MCF 10A (cell line): Measurements from ENCODE around the gene PRKG1. TPM values are rescaled to one million over a fixed set of nuclear protein-coding genes. Genes with fewer than 3 reads are reported as not detected.

Experiments used
- BruUV-seq: library from RNA; stranded (reverse); fragments of 400-500 nt; replicated peaks from 2 replicates; lab custom pipeline; 2021; lab: Mats Ljungman, UMichigan
- CTCF ChIA-PET: fragments of 300-600 bp; sonication (Branson Sonifier 250); formaldehyde crosslinking; extraction: SDS; loops from one replicate; lab custom pipeline; 2021; ENCODE audit warnings: antibody characterized with exemption, inconsistent platforms; lab: Yijun Ruan, JAX
- POLR2A ChIA-PET: fragments of 300-600, 350-650 bp; sonication (Branson Sonifier 250); formaldehyde crosslinking; extraction: SDS; loops from one replicate; lab custom pipeline; 2020; ENCODE audit warnings: antibody characterized with exemption, inconsistent platforms; lab: Yijun Ruan, JAX
- DNase-seq: peaks from one replicate; pipeline ENCODE4 v3.0.0-alpha.2; 2018; ENCODE audit not compliant: unreplicated experiment
- H3K27ac Mint-ChIP-seq: one replicate; pipeline ENCODE4 v1.8.0; 2022; ENCODE audit warnings: mild to moderate bottlenecking, low read depth, mixed read lengths; ENCODE audit not compliant: unreplicated experiment
- H3K27me3 Mint-ChIP-seq: one replicate; pipeline ENCODE4 v1.8.0; 2022; ENCODE audit warnings: mixed read lengths; ENCODE audit not compliant: insufficient read depth, unreplicated experiment
- H3K36me3 Mint-ChIP-seq: one replicate; pipeline ENCODE4 v1.8.0; 2022; ENCODE audit warnings: mild to moderate bottlenecking, moderate library complexity, mixed read lengths; ENCODE audit not compliant: insufficient read depth, unreplicated experiment
- H3K4me1 Mint-ChIP-seq: one replicate; pipeline ENCODE4 v1.8.0; 2022; ENCODE audit warnings: mixed read lengths; ENCODE audit not compliant: insufficient read depth, unreplicated experiment
- H3K4me3 Mint-ChIP-seq: one replicate; pipeline ENCODE4 v1.8.0; 2022; ENCODE audit warnings: mild to moderate bottlenecking, moderate library complexity, mixed read lengths; ENCODE audit not compliant: unreplicated experiment
- H3K9me3 Mint-ChIP-seq: one replicate; pipeline ENCODE4 v1.8.0; 2022; ENCODE audit warnings: mixed read lengths; ENCODE audit not compliant: unreplicated experiment
- CTCF ChIP-seq: fragments of 200-600 bp; IDR thresholded peaks from one replicate; pipeline ENCODE4 v1.8.0; 2022; ENCODE audit warnings: antibody characterized with exemption, mild to moderate bottlenecking; ENCODE audit not compliant: unreplicated experiment
- intact Hi-C: fragments of 100-400 bp; cut with micrococcal nuclease; formaldehyde crosslinking; loops from 2 replicates; pipeline ENCODE4 v1.14.1; 2022
- total RNA-seq: library from RNA; stranded (reverse); gene quantifications from 2 replicates; pipeline ENCODE4 v1.2.3, GENCODE V29; 2022

PRKG1 gene
- total RNA-seq, 1 experiment from 2014 or later = 0.09 TPM

GRCh38 chr10:52040486-52040885 is 966.2 kb downstream of the PRKG1 start:
- intact Hi-C loops = no loop called here
- Mint-ChIP-seq H3K27me3 (peaks cover 59% of the 10 kb centered on the region), H3K4me3 (no peak overlapping the region), H3K27ac (no peak overlapping the region), H3K36me3 (no peaks in the 10 kb centered on the region), H3K4me1 (no peaks in the 10 kb centered on the region), H3K9me3 (no peaks in the 10 kb centered on the region)
- CTCF ChIA-PET = interaction anchor here (0.6 kb wide), 2 partner anchors 449 to 877 kb away, joined by 3 to 6 read pairs; no protein-coding TSS in a partner anchor
- no TSS peak for BruUV-seq
- no peak for DNase-seq
- POLR2A ChIA-PET = no interaction called here
- TF ChIP-seq CTCF = no peak

- POLR2A ChIA-PET = no interaction called here
- DNase-seq = no peak
- Mint-ChIP-seq H3K27ac (no peak overlapping the region), H3K4me3 (no peak overlapping the region), H3K27me3 (peaks cover 70% of the 10 kb centered on the region), H3K36me3 (no peaks in the 10 kb centered on the region), H3K4me1 (no peaks in the 10 kb centered on the region), H3K9me3 (no peaks in the 10 kb centered on the region)
- CTCF ChIA-PET = no interaction called here
- BruUV-seq = no TSS peak
- intact Hi-C loops = no loop called here
- no peak for TF ChIP-seq CTCF
Measured at GRCh38 chr10:52043811-52044210, 969.5 kb downstream of the PRKG1 start.

GRCh38 chr10:52048051-52048450 is 973.8 kb downstream of the PRKG1 start:
- intact Hi-C loops = no loop called here
- H3K36me3 Mint-ChIP-seq = no peaks in the 10 kb centered on the region
- H3K27ac Mint-ChIP-seq = no peak overlapping the region
- no TSS peak for BruUV-seq
- TF ChIP-seq CTCF = no peak
- CTCF ChIA-PET = no interaction called here
- DNase-seq = no peak
- POLR2A ChIA-PET = no interaction called here
- no peaks in the 10 kb centered on the region for H3K9me3 Mint-ChIP-seq
- H3K4me3 Mint-ChIP-seq = no peak overlapping the region
- no peaks in the 10 kb centered on the region for H3K4me1 Mint-ChIP-seq
- peaks cover 63% of the 10 kb centered on the region for H3K27me3 Mint-ChIP-seq

GRCh38 chr10:52050429-52051047 is 976.3 kb downstream of the PRKG1 start:
- no TSS peak for BruUV-seq
- TF ChIP-seq CTCF = no peak
- no peaks in the 10 kb centered on the region for H3K9me3 Mint-ChIP-seq
- H3K4me1 Mint-ChIP-seq = no peaks in the 10 kb centered on the region
- intact Hi-C loops = no loop called here
- H3K4me3 Mint-ChIP-seq = no peak overlapping the region
- ChIA-PET CTCF (interaction anchor here (0.7 to 0.9 kb wide), 2 partner anchors 21 to 1681 kb away, joined by 3 read pairs; no protein-coding TSS in a partner anchor), POLR2A (no interaction called here)
- no peaks in the 10 kb centered on the region for H3K36me3 Mint-ChIP-seq
- no peak overlapping the region for H3K27ac Mint-ChIP-seq
- DNase-seq = peak; percentile 15
- H3K27me3 Mint-ChIP-seq = peaks cover 38% of the 10 kb centered on the region
